A673 (cell line): ENCODE results near the gene LONP1. TPM values are rescaled to one million over a fixed set of nuclear protein-coding genes. Genes with fewer than 3 reads are reported as not detected.

Experiments
- BruUV-seq: library from RNA; stranded (reverse); fragments of 400-500 nt; replicated peaks from 2 replicates; lab custom pipeline; 2021; lab: Mats Ljungman, UMichigan
- CTCF ChIA-PET: fragments of 300-600 bp; sonication (Branson Sonifier 250); formaldehyde crosslinking; loops from one replicate; lab custom pipeline; 2022; ENCODE audit warnings: antibody characterized with exemption; lab: Charles Lee
- POLR2A ChIA-PET: fragments of 300-600 bp; sonication (Branson Sonifier 250); formaldehyde crosslinking; loops from one replicate; lab custom pipeline; 2022; ENCODE audit warnings: antibody characterized with exemption; ENCODE audit not compliant: low non-redundant PET; lab: Charles Lee
- DNase-seq: peaks from one replicate; pipeline ENCODE4 v3.0.0-alpha.2; 2015; ENCODE audit warnings: low spot score
- H3K27ac ChIP-seq: fragments of 200-600 bp; sonication (generic); 2 replicates; pipeline ENCODE4 v1.5.1; 2016; ENCODE audit warnings: mixed run types, low read depth, mild to moderate bottlenecking, mixed read lengths, antibody characterized with exemption, low read length; ENCODE audit not compliant: poor library complexity, severe bottlenecking
- H3K27me3 ChIP-seq: fragments of 200-600 bp; sonication (generic); replicated peaks from 2 replicates; pipeline ENCODE4 v1.6.1; 2017; ENCODE audit warnings: mixed run types, low read depth, mild to moderate bottlenecking, mixed read lengths, antibody characterized with exemption, low read length; ENCODE audit not compliant: insufficient read depth, poor library complexity
- H3K36me3 ChIP-seq: fragments of 200-600 bp; sonication (generic); 2 replicates; pipeline ENCODE4 v1.6.1; 2016; ENCODE audit warnings: mixed run types, mild to moderate bottlenecking, mixed read lengths, antibody characterized with exemption, low read length; ENCODE audit not compliant: insufficient read depth, poor library complexity, severe bottlenecking
- H3K4me1 ChIP-seq: fragments of 200-600 bp; sonication (generic); 2 replicates; pipeline ENCODE4 v1.6.1; 2017; ENCODE audit warnings: mixed run types, mild to moderate bottlenecking, mixed read lengths, antibody characterized with exemption, low read length; ENCODE audit not compliant: insufficient read depth, poor library complexity, severe bottlenecking
- H3K4me3 ChIP-seq: fragments of 200-600 bp; sonication (generic); 2 replicates; pipeline ENCODE4 v1.5.1; 2016; ENCODE audit warnings: low read depth, mixed run types, mild to moderate bottlenecking, mixed read lengths, low read length; ENCODE audit not compliant: poor library complexity, severe bottlenecking
- H3K9me3 ChIP-seq: fragments of 200-600 bp; sonication (generic); 2 replicates; pipeline ENCODE4 v1.6.1; 2016; ENCODE audit warnings: mixed run types, low read depth, mild to moderate bottlenecking, mixed read lengths, antibody characterized with exemption, low read length; ENCODE audit not compliant: poor library complexity, severe bottlenecking
- CTCF ChIP-seq: fragments of 300-800, 200-600 bp; sonication (generic); conservative IDR thresholded peaks from 2 replicates; pipeline ENCODE4 v1.5.1; 2017; ENCODE audit warnings: low read depth, mild to moderate bottlenecking, antibody characterized with exemption, low read length, moderate library complexity, mixed read lengths
- EZH2 ChIP-seq: fragments of 200-600 bp; sonication (generic); IDR thresholded peaks from 2 replicates; pipeline ENCODE4 v1.6.1; 2017; ENCODE audit warnings: borderline replicate concordance, low read depth, mild to moderate bottlenecking, mixed read lengths, antibody characterized with exemption, low read length; ENCODE audit not compliant: poor library complexity, severe bottlenecking
- intact Hi-C: fragments of 100-400 bp; cut with micrococcal nuclease; formaldehyde crosslinking; loops from one replicate; pipeline ENCODE4 v1.10.0; 2022; ENCODE audit not compliant: unreplicated experiment
- total RNA-seq: library from RNA; stranded (reverse); gene quantifications from 2 replicates; pipeline ENCODE4 v1.2.3, GENCODE V29; 2021

Gene LONP1
- total RNA-seq, 1 experiment from 2014 or later, result 152 TPM

GRCh38 chr19:5686647-5687359 is 33.1 kb downstream of the LONP1 start:
- H3K4me1 ChIP-seq, result peaks cover 3% of the 10 kb centered on the region
- peak; percentile 92 for DNase-seq
- H3K27ac ChIP-seq, result peak overlapping the region; percentile 58
- peak overlapping the region; percentile 64 for H3K4me3 ChIP-seq
- no TSS peak for BruUV-seq
- no peaks in the 10 kb centered on the region for H3K27me3 ChIP-seq
- TF ChIP-seq EZH2, result no peak
- TF ChIP-seq CTCF, result peak; percentile 96
- no peaks in the 10 kb centered on the region for H3K9me3 ChIP-seq
- ChIA-PET CTCF (interaction anchor here (0.6 to 0.8 kb wide), 7 partner anchors 19 to 539 kb away, joined by 3 to 17 read pairs (median 7); partner anchors contain the start of gene TINCR), POLR2A (interaction anchor here (0.6 to 0.8 kb wide), 2 partner anchors 25 to 1599 kb away, joined by 3 to 4 read pairs; no protein-coding TSS in a partner anchor)
- intact Hi-C loops, result no loop called here
- peaks cover 8% of the 10 kb centered on the region for H3K36me3 ChIP-seq

- Histone ChIP-seq H3K4me3 (peak overlapping the region; percentile 64), H3K36me3 (peaks cover 3% of the 10 kb centered on the region), H3K27me3 (no peaks in the 10 kb centered on the region), H3K9me3 (no peaks in the 10 kb centered on the region), H3K27ac (no peak overlapping the region), H3K4me1 (no peaks in the 10 kb centered on the region)
- no peak for TF ChIP-seq CTCF
- no peak for TF ChIP-seq EZH2
- CTCF ChIA-PET, result interaction anchor here (0.6 kb wide), 1 partner anchor 757 kb away, joined by 6 read pairs; no protein-coding TSS in a partner anchor
- POLR2A ChIA-PET, result no interaction called here
- DNase-seq, result no peak
- no TSS peak for BruUV-seq
- intact Hi-C loops, result no loop called here
These were observed 33.7 kb downstream of the LONP1 start for GRCh38 chr19:5686326-5686646.

- Histone ChIP-seq H3K27ac (no peak overlapping the region), H3K36me3 (no peaks in the 10 kb centered on the region), H3K4me3 (no peak overlapping the region), H3K9me3 (no peaks in the 10 kb centered on the region), H3K4me1 (no peaks in the 10 kb centered on the region), H3K27me3 (no peaks in the 10 kb centered on the region)
- CTCF ChIA-PET, result interaction anchor here (0.7 kb wide), 1 partner anchor 21 kb away, joined by 4 read pairs; no protein-coding TSS in a partner anchor
- TF ChIP-seq CTCF (no peak), EZH2 (no peak)
- intact Hi-C loops, result no loop called here
- POLR2A ChIA-PET, result no interaction called here
- no peak for DNase-seq
- BruUV-seq, result no TSS peak
These were observed 35.1 kb downstream of the LONP1 start for GRCh38 chr19:5684694-5685430.
